CD4-positive, CD25-positive, alpha-beta regulatory T cell (primary cell): Measurements from ENCODE around the gene BRPF1. TPM values are rescaled to one million over a fixed set of nuclear protein-coding genes. Genes with fewer than 3 reads are reported as not detected.

Source experiments
- ATAC-seq, 2 donors: fragments of 150-1000 bp; cut with Tn5 transposase; one replicate each; pipeline ENCODE4 v1.10.0; 2021; ENCODE audit warnings: low read depth in 2 of 2, moderate number of reproducible peaks in 2 of 2, moderate library complexity in 1 of 2
- DNase-seq, 3 donors: peaks; one replicate each; pipeline versions ENCODE4 v3.0.0 to v3.0.0-alpha.2; 2012 to 2022; ENCODE audit warnings: mixed read lengths in 1 of 3
- H3K27ac ChIP-seq: one replicate; pipeline ENCODE4 v1.7.0; 2013; ENCODE audit warnings: mild to moderate bottlenecking, low read length; ENCODE audit not compliant: insufficient read depth, poor library complexity, severe bottlenecking
- H3K27me3 ChIP-seq: one replicate; pipeline ENCODE4 v1.7.0; 2013; ENCODE audit warnings: low read length; ENCODE audit not compliant: control insufficient read depth, insufficient read depth
- H3K36me3 ChIP-seq: one replicate; pipeline ENCODE4 v1.7.0; 2013; ENCODE audit warnings: mild to moderate bottlenecking, low read length, moderate library complexity; ENCODE audit not compliant: control insufficient read depth, insufficient read depth
- H3K4me1 ChIP-seq: 2 replicates; pipeline ENCODE4 v1.7.0; 2013; ENCODE audit warnings: mild to moderate bottlenecking, low read length; ENCODE audit not compliant: insufficient read depth, control insufficient read depth, poor library complexity, severe bottlenecking
- H3K4me3 ChIP-seq: one replicate; pipeline ENCODE4 v1.7.0; 2013; ENCODE audit warnings: low read depth, mild to moderate bottlenecking, low read length, moderate library complexity
- H3K9me3 ChIP-seq, 2 experiments: 1 replicate in 1 of 2; 2 replicates in 1 of 2; pipeline ENCODE4 v1.7.0; 2013; ENCODE audit warnings: low read length in 2 of 2, mild to moderate bottlenecking in 1 of 2, moderate library complexity in 1 of 2; ENCODE audit not compliant: control insufficient read depth in 2 of 2
- H3K27ac Mint-ChIP-seq, 3 donors: one replicate each; pipeline ENCODE4 v1.8.0; 2020 to 2022; ENCODE audit warnings: mild to moderate bottlenecking in 3 of 3, mixed read lengths in 3 of 3, moderate library complexity in 2 of 3
- H3K27me3 Mint-ChIP-seq: one replicate; pipeline ENCODE4 v1.8.0; 2022; ENCODE audit warnings: mild to moderate bottlenecking, mixed read lengths
- H3K36me3 Mint-ChIP-seq: one replicate; pipeline ENCODE4 v1.8.0; 2020; ENCODE audit warnings: mixed read lengths
- H3K4me1 Mint-ChIP-seq, 4 donors: one replicate each; pipeline ENCODE4 v1.8.0; 2020 to 2022; ENCODE audit warnings: mixed read lengths in 4 of 4, mild to moderate bottlenecking in 1 of 4
- H3K4me3 Mint-ChIP-seq, 4 donors: one replicate each; pipeline ENCODE4 v1.8.0; 2020 to 2022; ENCODE audit warnings: mild to moderate bottlenecking in 4 of 4, mixed read lengths in 4 of 4, moderate library complexity in 3 of 4
- H3K9me3 Mint-ChIP-seq, 7 donors: one replicate each; pipeline ENCODE4 v1.8.0; 2020 to 2022; ENCODE audit warnings: mixed read lengths in 7 of 7, mild to moderate bottlenecking in 3 of 7, moderate library complexity in 2 of 7
- polyA plus RNA-seq, 4 donors: library from polyadenylated mRNA; unstranded; fragments of 300-500 nt; fragmentation: Illumina TruSeq; gene quantifications; one replicate each; pipeline ENCODE4 v1.2.3, GENCODE V29; 2021
- total RNA-seq: library from RNA; stranded (reverse); gene quantifications from one replicate; pipeline ENCODE4 v1.2.3, GENCODE V29; 2022

Gene BRPF1
- total RNA-seq (41.2 TPM), polyA plus RNA-seq (10 to 100 TPM in 2 of 4 donors, 1 to 10 TPM in 2; 6.7 to 12.1 (median 9.2) TPM)

DNA sequence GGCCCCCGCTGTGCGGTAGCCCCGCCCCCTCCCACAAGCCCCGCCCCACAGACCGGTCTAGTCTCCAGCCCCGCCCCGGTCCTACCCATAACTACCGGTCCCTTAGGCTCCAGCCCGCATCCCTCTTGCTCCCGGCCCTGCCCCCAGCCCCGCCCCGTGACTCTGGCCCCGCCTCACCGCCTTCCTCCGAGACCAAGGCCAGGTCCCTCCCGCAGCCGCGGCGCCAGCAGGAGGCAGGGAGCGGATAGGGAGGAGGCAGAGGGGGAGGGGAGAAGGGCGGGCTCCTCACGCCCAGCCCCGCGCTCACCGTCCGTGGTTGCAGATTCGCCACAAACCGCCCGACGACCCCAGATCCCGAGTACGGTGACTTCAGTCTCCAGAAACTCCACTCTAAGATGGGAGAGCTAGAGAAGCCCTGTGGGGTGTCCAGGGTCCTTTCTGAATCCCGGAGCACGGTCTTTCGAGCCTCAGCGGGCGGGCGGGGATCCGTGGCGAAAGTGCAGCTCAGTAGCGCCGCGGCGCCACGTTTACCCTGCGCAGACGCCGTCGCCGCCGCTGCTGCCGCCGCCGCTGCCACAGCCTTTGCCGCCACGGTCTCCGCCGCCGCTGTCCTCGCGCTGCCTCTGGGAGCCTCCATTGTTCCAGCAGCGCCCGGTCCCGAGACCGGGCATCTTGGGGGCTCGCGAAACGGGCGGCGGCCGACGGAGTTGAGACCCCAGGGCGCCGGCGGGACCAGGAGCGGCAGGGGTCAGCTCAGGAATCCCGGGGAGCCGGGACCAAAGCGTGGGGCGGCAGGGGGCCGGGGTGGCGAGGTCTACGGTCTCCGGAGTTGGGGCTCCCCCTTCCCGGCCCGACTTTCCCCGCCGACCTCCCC lies at the start of gene BRPF1:
BRPF1 (plus strand) TSS at position 530 of the 874 bp plus-strand sequence. CDS start 2,406 bp downstream, outside the sequence.
- H3K4me3 ChIP-seq: peak within 1 kb of the TSS; percentile 83
- H3K9me3 Mint-ChIP-seq: peaks cover 0 to under 1% (median 0%) of the 10 kb centered on the region in 7 donors
- ATAC-seq (peak; percentile 94), DNase-seq (peak; percentile 98 to 100 (median 99))
- H3K36me3 Mint-ChIP-seq: peaks cover 8% of the 10 kb centered on the region
- peaks cover 26 to 75% (median 54%) of the 10 kb centered on the region in 4 donors for H3K4me1 Mint-ChIP-seq
- peaks cover 6% of the 10 kb centered on the region for H3K27me3 Mint-ChIP-seq
- H3K36me3 ChIP-seq: peaks cover 23% of the 10 kb centered on the region
- peak within 1 kb of the TSS; percentile 91 to 99 (median 91) for H3K27ac Mint-ChIP-seq
- no peaks in the 10 kb centered on the region for H3K27me3 ChIP-seq
- peaks cover 42% of the 10 kb centered on the region for H3K4me1 ChIP-seq
- H3K9me3 ChIP-seq: no peaks in the 10 kb centered on the region
- H3K4me3 Mint-ChIP-seq: peak within 1 kb of the TSS; percentile 92 to 96 (median 94)
- H3K27ac ChIP-seq: peak within 1 kb of the TSS; percentile 85

DNA sequence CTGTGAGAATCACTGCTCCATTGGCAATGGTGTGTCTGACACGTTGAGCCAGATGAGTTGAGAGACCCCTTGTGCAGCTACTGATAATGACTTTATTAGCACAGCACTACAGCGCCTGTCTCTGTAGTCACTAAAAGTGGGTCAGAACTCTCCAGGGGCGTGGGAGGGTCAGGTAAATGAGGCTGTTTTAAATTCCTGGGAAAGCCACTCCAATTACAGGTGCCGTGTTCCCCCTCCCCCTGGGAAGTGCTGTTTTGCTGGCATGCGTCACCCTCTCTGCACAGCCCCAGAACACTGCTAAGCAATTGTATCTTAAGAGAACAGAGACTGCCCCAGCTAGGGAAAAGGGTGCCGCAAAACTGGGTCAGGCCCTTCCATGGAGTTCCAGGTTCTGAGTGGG lies 49.4 kb upstream of the BRPF1 start:
- H3K4me1 Mint-ChIP-seq: peaks cover 0 to 6% (median 1%) of the 10 kb centered on the region in 4 donors
- H3K27me3 Mint-ChIP-seq: no peaks in the 10 kb centered on the region
- no peaks in the 10 kb centered on the region for H3K27me3 ChIP-seq
- H3K4me1 ChIP-seq: no peaks in the 10 kb centered on the region
- no peak overlapping the region for H3K4me3 ChIP-seq
- no peaks in the 10 kb centered on the region for H3K9me3 Mint-ChIP-seq
- no peak overlapping the region for H3K27ac ChIP-seq
- no peak overlapping the region for H3K27ac Mint-ChIP-seq
- no peaks in the 10 kb centered on the region for H3K9me3 ChIP-seq
- DNase-seq (no peak), ATAC-seq (no peak)
- no peak overlapping the region for H3K4me3 Mint-ChIP-seq
- peaks cover 75% of the 10 kb centered on the region for H3K36me3 Mint-ChIP-seq
- H3K36me3 ChIP-seq: peaks cover 98% of the 10 kb centered on the region

DNA sequence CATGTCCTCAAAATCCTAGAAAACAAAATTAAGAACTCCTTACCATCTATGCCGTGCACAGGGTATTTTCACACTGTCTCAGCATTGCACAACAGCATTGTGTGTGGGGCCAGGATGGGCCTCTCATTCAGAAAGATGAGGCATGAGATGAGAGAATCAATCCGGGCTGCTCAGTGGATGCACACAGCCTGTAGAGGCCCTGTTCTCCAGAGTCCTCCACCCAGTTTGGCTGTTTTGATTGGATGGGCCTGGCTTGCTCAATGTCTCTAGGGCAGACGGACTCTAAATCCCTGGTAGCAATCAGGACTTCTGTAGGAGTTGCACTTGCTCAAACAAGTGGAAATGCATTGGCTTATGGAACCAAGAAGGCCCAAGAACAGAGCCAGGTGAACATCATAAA lies 48.1 kb upstream of the BRPF1 start:
- no peak for ATAC-seq
- no peaks in the 10 kb centered on the region for H3K9me3 Mint-ChIP-seq
- H3K27me3 ChIP-seq: no peaks in the 10 kb centered on the region
- no peak overlapping the region for H3K27ac ChIP-seq
- H3K36me3 Mint-ChIP-seq: peaks cover 65% of the 10 kb centered on the region
- H3K4me1 ChIP-seq: no peaks in the 10 kb centered on the region
- no peaks in the 10 kb centered on the region for H3K9me3 ChIP-seq
- no peak overlapping the region for H3K4me3 ChIP-seq
- no peak overlapping the region for H3K4me3 Mint-ChIP-seq
- no peak overlapping the region for H3K27ac Mint-ChIP-seq
- peaks cover 96% of the 10 kb centered on the region for H3K36me3 ChIP-seq
- no peaks in the 10 kb centered on the region for H3K27me3 Mint-ChIP-seq
- DNase-seq: no peak
- peaks cover 0 to 3% (median 1%) of the 10 kb centered on the region in 4 donors for H3K4me1 Mint-ChIP-seq

DNA sequence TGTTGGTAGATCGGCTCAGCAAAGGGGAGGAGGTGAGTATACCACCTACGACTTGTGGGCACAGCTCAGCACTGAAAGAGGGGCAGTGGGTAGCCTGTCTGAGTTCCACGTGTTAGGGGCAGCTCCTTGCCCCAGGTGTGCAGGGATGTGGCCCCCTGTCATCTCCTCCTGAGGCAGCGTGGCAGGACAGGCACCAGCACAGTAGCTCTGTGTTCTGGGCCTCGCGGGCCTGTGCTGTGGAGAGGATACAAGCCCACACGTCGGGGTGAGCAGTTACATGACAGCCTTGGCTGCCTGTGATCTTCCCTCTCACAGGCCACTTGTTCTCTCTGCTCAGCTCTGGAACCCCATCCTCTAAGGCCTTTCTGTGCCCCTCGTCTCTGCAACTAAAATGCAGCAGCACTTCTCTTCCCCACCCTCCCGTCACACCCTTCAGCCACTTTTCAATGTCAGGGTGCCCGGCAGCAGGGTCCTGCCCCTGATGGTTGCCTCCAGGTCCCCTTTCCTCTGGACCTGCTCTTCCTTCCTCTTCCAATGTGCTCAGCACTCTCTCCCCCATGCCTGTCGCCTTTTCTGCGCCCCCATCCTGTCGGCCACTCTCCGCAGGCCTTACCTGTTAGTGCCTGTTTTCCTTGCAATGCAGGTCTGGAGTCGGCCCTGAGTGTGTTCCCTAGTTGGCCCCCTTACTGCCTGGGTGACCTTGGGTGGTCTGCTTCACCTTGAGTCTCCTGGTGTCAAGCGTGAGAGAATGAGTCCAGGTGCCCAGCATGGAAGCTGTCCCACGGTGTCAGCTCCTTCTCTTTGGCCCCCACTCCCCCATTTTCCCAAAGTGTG lies 46.1 kb upstream of the BRPF1 start:
- Histone ChIP-seq H3K9me3 (no peaks in the 10 kb centered on the region), H3K36me3 (peaks cover 97% of the 10 kb centered on the region), H3K4me1 (no peaks in the 10 kb centered on the region), H3K27me3 (no peaks in the 10 kb centered on the region), H3K27ac (no peak overlapping the region), H3K4me3 (no peak overlapping the region)
- Mint-ChIP-seq H3K4me3 (no peak overlapping the region), H3K27me3 (no peaks in the 10 kb centered on the region), H3K36me3 (peaks cover 56% of the 10 kb centered on the region), H3K27ac (no peak overlapping the region), H3K4me1 (peaks cover 0 to 3% (median 1%) of the 10 kb centered on the region in 4 donors), H3K9me3 (no peaks in the 10 kb centered on the region)
- ATAC-seq (no peak), DNase-seq (no peak)

GRCh38 chr3:9686050-9686550 lies 45.4 kb upstream of the BRPF1 start:
- H3K4me1 Mint-ChIP-seq: peaks cover 0 to 3% (median 0%) of the 10 kb centered on the region in 4 donors
- H3K27me3 ChIP-seq: no peaks in the 10 kb centered on the region
- H3K27ac Mint-ChIP-seq: peak overlapping the region in 1 of 3 donors; percentile 45
- H3K36me3 Mint-ChIP-seq: peaks cover 56% of the 10 kb centered on the region
- H3K4me3 ChIP-seq: no peak overlapping the region
- peaks cover 98% of the 10 kb centered on the region for H3K36me3 ChIP-seq
- no peak overlapping the region for H3K4me3 Mint-ChIP-seq
- H3K9me3 Mint-ChIP-seq: no peaks in the 10 kb centered on the region
- ATAC-seq (no peak), DNase-seq (no peak)
- H3K9me3 ChIP-seq: no peaks in the 10 kb centered on the region
- H3K27me3 Mint-ChIP-seq: no peaks in the 10 kb centered on the region
- H3K27ac ChIP-seq: no peak overlapping the region
- H3K4me1 ChIP-seq: no peaks in the 10 kb centered on the region

DNA sequence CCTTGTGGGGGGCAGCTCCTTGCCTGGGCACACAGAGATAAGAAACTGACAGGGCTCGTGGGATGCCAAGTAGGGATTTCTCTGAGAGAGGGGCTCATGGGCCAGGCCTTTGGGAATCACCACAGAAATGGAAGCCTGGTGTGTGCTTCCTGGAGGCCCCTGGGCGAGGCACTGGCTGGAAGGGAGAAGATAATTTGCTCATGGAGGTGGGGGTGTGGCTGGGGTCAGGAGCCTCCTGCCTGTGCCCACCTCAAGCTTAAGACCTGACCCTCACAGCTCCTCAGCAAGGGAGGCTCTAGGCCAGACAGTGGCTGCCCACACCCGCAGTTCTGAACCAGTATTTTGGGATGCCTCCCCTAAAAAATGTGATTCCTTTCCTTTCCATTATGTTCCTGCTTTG lies 44.8 kb upstream of the BRPF1 start:
- H3K27ac ChIP-seq: no peak overlapping the region

GRCh38 chr3:9687514-9687913 lies 44.0 kb upstream of the BRPF1 start:
- DNase-seq (no peak), ATAC-seq (no peak)
- H3K27me3 Mint-ChIP-seq: no peaks in the 10 kb centered on the region
- Histone ChIP-seq H3K4me3 (no peak overlapping the region), H3K27ac (no peak overlapping the region), H3K36me3 (peaks cover 98% of the 10 kb centered on the region), H3K27me3 (no peaks in the 10 kb centered on the region), H3K4me1 (no peaks in the 10 kb centered on the region), H3K9me3 (no peaks in the 10 kb centered on the region)
- peaks cover 55% of the 10 kb centered on the region for H3K36me3 Mint-ChIP-seq
- H3K27ac Mint-ChIP-seq: no peak overlapping the region
- H3K4me1 Mint-ChIP-seq: no peaks in the 10 kb centered on the region
- no peaks in the 10 kb centered on the region for H3K9me3 Mint-ChIP-seq
- H3K4me3 Mint-ChIP-seq: no peak overlapping the region

More for the DNA sequence above, 44.8 kb upstream of the BRPF1 start:
- Histone ChIP-seq H3K4me3 (no peak overlapping the region), H3K9me3 (no peaks in the 10 kb centered on the region), H3K27me3 (no peaks in the 10 kb centered on the region), H3K36me3 (peaks cover 98% of the 10 kb centered on the region), H3K4me1 (no peaks in the 10 kb centered on the region)
- Mint-ChIP-seq H3K4me1 (no peaks in the 10 kb centered on the region), H3K27ac (no peak overlapping the region), H3K9me3 (no peaks in the 10 kb centered on the region), H3K36me3 (peaks cover 55% of the 10 kb centered on the region), H3K4me3 (peak overlapping the region in 1 of 4 donors; percentile 4), H3K27me3 (no peaks in the 10 kb centered on the region)
- ATAC-seq: no peak
- DNase-seq: no peak
